Stimulated activated CD4-positive, alpha-beta T cell treated with anti-CD3 and anti-CD28 coated beads, TNF-alpha, amount 100 ng/mL, for 1 hour (primary cell): ENCODE measurements around the gene PRKAR2B.
A peak's percentile ranks its signal among the peaks of the same experiment; 100 is the strongest.

Source experiments
- DNase-seq, 3 donors: peaks; one replicate each; pipeline ENCODE4 v3.0.0-alpha.2; 2020; ENCODE audit warnings: low read depth in 3 of 3, low spot score in 1 of 3

PRKAR2B gene

DNA sequence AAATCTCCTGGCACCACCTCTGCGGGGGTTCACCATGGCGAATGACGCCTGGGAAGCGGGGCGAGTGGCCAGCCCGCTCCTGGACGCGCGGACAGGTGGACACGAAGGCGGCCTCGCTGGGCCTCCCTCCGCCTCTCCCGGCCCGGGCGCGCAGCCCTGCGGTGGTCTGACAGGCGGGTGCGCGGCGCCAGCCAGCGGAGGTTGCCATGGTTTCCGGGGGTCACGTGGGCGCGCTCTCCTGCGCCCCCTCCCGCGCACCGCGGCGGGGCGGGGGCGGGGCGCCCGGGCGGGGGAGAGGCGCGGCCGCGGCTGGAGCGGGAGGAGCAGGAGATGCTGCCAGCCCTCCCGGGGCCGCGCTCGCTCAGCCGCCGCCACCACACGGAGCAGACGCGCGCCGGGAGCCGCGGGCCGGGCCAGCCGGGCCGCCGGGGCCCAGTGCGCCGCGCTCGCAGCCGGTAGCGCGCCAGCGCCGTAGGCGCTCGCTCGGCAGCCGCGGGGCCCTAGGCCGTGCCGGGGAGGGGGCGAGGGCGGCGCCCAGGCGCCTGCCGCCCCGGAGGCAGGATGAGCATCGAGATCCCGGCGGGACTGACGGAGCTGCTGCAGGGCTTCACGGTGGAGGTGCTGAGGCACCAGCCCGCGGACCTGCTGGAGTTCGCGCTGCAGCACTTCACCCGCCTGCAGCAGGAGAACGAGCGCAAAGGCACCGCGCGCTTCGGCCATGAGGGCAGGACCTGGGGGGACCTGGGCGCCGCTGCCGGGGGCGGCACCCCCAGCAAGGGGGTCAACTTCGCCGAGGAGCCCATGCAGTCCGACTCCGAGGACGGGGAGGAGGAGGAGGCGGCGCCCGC, at the start of gene PRKAR2B:
Gene PRKAR2B (plus strand): TSS at position 359 of the 848 bp plus-strand sequence. CDS start 203 bp downstream, at position 562.
- peak; percentile 25 to 58 (median 54) for DNase-seq

DNA sequence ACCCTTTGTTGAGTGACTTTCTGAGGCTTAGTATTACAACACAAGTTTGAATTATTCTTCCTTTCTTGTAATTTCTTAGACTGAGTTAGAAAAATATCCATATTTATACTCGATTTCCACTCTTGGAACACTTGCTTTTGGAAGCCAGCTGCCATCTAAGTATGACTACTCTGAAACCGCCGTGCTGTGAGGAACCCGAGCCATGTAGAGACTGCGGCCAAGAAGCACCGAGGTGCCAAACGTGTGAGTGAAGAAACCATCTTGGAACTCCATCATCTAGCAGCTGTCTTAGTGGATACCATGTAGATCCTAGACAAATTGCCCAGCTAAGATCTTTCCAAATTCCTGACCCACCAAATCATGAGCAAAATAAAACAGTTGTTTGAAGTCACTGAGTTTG, 49.7 kb upstream of the PRKAR2B start:
- no peak for DNase-seq

DNA sequence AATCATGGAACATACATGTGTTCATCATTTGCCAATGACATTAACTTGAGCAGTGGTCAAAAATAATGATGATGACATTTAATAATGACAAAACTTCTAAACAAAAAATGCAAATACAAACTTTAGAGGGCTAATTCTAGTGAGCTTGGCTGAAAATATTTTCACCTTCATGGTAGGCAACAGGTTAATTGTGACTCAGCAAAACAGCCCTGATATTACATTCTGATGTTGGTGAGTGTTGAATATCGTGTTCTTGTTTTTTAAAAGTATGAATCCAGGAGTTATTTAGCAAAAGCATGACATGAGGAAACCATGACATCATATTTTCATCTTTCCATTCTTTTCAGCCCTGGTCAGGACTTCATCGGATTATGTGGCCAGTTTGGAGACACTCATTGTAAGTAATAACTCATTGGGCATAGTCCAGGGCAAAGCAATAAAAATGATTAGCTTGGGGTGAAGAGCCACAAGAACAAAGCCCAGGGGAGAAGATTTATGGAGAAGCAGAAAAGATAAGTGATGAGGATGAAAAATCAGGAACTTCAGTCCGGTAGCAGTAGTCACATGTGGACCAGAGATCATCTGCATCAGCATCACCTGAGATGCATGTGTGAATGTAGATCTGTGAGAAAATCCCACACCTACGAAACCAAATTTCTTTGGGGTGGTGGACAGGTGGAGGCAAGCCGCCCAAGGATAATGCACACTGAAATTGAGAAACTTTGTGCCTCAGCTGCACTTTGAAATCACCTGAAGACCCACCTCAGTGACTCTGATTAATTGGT, 46.8 kb upstream of the PRKAR2B start:
- DNase-seq = no peak

DNA sequence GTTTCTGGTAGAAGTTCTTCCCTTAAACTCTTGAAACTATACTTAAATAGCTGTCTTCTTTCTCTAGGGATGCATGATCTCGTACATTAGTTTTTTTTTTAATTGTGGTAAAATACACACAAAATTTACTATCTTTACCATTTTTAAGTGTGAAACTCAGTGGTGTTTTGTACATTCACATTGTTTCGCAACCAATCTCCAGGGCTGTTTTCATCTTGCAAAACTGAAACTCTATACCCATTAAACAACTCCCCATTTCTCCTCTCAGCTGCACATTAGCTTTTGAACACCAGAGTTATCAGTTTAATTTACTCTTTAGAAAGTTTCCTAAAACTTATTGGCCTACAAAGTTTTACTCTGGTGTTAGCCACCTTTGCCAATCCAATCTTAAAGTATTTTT, 45.5 kb upstream of the PRKAR2B start:
- no peak for DNase-seq

- no peak for DNase-seq
These were observed 43.0 kb upstream of the PRKAR2B start for GRCh38 chr7:107001490-107001889.

DNA sequence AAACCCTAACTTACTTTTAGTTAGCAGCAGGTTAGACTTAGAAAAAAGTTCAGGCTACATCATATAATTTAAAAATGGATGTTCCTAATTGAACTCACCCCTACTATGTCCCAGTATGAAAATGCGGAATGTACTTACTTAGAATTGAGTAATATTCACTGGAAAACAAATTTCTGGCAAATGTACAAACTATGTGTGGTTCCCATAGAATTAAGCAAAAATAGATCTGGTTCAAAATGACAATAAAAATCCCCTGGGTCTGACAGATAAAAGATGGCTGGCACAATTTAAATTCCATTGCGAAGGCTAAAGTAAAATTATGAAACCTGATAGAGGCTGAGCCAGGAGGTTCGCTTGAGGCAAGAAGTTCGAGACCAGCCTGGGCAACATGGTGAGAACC, 42.4 kb upstream of the PRKAR2B start:
- DNase-seq = no peak

DNA sequence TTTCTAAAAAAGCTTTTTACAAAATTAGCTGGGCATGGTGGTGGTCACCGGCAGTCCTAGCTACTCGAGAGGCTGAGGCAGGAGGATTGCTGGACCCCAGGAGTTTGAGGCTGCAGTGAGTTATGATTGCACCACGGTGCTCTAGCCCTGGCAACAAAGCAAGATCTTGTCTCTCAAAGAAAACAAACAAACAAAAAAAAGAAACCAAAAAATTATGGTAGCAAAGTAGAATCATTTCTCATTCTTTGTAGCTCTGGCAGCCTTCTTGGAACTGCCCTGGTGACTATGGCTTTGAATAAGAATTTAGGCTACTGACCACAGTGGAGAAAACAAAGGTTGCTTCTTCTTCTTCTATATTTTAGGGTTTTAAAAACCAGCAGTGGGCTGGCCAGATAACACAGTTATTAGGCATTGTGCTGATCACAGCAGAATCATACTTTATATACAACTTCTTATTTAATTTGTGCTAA, 41.9 kb upstream of the PRKAR2B start:
- no peak for DNase-seq

DNA sequence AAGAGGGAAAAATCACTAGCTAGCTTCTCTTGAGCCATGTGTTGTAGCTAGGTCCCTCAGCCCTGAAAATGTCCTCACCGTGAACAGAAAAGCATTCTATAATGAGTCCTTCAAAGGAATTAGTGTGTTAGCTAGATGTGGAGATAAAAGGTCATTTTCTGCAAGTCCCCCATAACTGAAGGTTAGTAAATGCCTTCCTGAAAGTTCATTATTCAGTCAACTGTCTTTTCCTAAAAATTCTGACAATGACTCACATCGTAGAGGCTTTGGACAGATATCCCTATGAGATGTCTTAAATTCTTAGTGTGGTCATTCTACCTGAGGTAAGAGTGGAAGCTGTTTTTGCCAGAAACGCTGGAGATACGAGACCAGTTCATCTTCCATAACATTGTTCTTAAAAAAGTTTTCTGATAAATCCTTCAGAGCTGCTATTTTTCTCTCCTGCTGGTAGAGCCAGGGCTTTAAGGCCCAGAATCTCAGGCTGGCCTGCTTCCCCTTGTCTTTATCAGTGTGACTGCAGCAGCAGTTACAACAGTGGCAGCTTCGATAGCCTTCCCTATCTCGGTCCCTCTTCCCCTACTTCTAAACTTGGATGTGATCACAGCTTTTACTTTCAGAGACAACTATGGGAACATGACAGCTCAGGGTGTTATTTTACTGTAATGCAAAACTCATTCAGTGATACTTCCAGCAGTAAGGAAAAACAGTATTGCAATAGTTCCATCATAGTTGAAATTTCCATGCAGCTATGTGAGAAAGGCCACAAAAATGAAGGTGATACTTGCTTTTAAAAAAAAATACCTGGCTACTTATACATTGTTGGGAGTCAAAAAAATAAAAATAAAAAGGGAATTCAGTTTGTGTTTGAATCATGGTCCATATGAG, 37.3 kb upstream of the PRKAR2B start:
- no peak for DNase-seq

- no peak for DNase-seq
These were observed 36.6 kb upstream of the PRKAR2B start for GRCh38 chr7:107007892-107008287.

DNA sequence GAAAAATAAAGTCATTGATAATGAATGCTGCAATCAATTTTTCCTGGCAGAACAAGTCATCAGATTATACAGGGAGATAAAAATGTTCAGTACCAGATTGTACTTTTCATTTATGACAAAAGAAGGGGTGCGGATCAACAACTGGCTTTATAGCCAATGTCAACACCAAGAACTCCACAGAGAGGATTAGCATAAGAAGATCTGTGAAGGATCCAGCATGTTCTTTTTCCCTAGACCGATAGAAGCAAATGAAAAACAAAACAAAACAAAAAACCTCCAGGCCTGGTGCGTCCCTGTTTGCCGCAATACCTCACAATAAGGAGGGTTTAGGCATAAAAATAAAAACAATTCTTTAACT, 34.7 kb upstream of the PRKAR2B start:
- DNase-seq = no peak

GRCh38 chr7:107012691-107013090, 31.8 kb upstream of the PRKAR2B start:
- DNase-seq = no peak

- no peak for DNase-seq
These were observed 30.0 kb upstream of the PRKAR2B start for GRCh38 chr7:107014387-107015023.

DNA sequence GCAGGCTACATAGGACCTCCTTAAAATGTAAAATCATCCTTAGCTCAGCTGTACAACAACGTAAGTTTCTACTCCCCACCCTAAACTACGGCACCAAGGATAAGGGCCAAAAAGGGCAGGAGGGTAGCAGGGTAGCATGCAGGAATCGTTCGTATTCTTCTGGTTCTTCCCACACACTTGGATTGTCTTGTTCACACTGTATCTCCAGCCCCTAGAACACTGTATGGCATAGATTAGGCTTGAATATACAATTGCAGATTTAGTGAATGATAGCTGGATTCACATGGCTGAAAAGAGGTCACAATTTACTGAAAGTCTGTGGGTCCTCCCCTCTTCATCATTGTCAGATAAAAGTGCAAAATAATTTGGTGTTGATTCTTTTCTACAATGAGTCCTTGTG, 28.2 kb upstream of the PRKAR2B start:
- DNase-seq = no peak

- no peak for DNase-seq
These were observed 26.4 kb upstream of the PRKAR2B start for GRCh38 chr7:107017965-107018719.

DNA sequence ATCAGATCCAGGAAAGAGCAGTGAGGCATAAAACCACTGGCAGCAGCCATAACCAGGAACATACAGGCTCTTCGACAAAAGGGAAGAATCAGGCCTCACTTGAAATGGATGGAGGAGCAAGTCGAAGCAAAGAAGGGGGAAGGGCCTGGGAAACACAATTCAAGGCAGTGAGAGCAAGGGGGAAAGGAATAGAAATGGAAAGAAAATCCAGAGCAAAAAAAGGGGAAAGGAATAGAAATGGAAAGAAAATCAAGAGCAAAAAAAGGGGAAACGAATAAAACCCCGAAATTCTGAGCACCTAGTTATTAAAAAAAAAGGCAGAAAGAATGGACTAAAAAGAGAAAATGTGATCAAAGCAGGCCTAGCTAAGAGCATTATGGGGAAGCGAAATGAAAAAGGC, 24.1 kb upstream of the PRKAR2B start:
- no peak for DNase-seq

- no peak for DNase-seq
These were observed 22.9 kb upstream of the PRKAR2B start for GRCh38 chr7:107021600-107021999.

GRCh38 chr7:107023522-107024151, 20.9 kb upstream of the PRKAR2B start:
- DNase-seq = no peak

DNA sequence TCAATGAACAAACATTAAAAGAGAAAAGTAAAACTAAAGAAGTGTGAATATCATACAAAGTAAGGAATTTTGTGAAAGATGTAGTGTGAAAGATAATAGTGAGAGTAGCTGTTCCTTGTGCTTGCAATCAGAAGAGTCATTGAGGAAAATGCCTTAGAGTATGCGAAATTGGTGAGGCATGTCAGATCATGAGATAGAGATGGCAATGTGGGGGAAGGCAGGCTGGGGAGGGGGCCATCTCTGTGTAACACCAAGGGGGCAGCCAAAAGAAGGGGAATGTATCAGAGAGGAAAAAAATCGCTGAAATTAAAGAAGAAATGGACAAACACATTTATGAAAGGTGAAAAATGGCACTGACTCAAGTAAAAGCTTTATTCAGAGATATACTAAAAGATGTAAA, 19.6 kb upstream of the PRKAR2B start:
- no peak for DNase-seq

GRCh38 chr7:107025449-107026103, 18.9 kb upstream of the PRKAR2B start:
- DNase-seq = no peak
